MV-4-11 (cell line): Measurements from ENCODE around the gene AGXT2.
A peak's percentile ranks its signal among the peaks of the same experiment; 100 is the strongest.

ENCODE experiments used
- DNase-seq: peaks from one replicate; lab custom pipeline; 2025; lab: John Stamatoyannopoulos, UW

Gene AGXT2

GRCh38 chr5:34967540-34967939, 80.2 kb downstream of the AGXT2 start:
- no peak for DNase-seq

GRCh38 chr5:34959323-34959722, 88.4 kb downstream of the AGXT2 start:
- DNase-seq, result no peak

- peak; percentile 13 for DNase-seq
Measured at GRCh38 chr5:34957857-34958690, 89.7 kb downstream of the AGXT2 start.

GRCh38 chr5:34957321-34957720, 90.4 kb downstream of the AGXT2 start:
- DNase-seq, result no peak
